CD4-positive, alpha-beta T cell treated with Interleukin-17A for 4 hours (primary cell): ENCODE results near the gene ADPGK.
"Not testable (repeated sequence)": the region's sequence is repeated elsewhere in the genome, so short reads cannot be mapped to it uniquely, and the experiment has no call there.

Experiments used
- DNase-seq: peaks from one replicate; pipeline ENCODE4 v3.0.0-alpha.2; 2020; ENCODE audit warnings: mixed read lengths

Gene ADPGK

DNA sequence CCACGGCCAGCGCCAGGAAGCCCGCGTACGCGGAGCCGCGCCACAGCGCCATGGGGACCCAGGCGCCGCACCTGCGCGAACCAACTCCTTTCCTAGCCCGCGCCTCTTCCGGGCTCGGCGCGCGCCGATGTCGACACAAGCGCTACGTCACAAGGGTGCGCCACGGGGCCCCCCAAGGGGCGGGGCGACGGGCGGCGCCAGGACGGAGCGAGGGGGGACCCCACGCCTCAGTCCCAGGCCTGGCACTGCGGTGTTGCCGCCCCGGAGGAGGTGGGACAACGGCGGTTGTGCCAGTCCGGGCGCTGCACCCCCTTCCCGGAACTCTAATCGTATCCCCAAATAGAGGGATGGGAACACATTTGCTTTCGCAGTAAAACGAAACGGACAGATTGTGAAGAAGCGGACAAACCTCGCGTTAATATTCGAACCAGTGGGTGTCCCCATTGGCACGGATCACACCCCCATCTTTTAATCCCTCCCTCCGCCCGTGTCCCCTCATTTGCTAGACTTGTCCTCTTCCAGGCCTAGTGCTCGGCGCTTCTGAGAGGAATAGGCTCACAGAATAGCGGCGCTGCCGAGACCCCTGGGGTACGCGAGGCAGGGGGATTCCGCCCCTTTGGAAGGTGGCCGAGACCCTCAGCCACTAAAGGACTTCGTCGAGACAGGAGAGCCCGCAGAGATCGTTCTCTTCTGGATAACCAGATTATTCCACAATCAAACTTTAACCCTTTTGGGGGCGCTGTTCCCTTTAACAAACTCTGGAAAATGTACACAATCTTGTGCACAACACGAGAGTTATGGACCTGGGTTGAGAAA is at the start of gene ADPGK:
Gene ADPGK (minus strand): TSS at position 119 of the 816 bp plus-strand sequence. CDS start 67 bp downstream, at position 52.
- peak; percentile 94 for DNase-seq

DNA sequence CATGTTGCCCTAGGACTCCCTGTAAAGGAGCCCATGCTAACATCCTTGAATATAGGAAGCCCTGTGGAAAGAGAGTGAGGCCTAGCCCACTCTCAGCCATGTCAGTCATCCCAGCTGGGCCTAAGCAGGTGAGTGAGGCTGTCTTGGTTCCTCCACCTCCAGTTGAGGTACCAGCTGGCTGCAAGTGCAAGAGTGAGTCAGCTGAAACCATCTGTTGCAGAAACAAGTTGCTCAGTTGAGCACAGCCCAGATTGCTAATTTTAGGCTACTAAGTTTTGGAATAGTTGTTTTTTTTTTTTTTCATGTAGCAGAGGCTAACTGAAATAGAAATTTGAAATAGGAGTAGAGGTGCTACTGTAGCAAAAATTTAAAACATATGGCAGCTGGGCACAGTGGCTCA is 43.7 kb upstream of the ADPGK start:
- no peak for DNase-seq

DNA sequence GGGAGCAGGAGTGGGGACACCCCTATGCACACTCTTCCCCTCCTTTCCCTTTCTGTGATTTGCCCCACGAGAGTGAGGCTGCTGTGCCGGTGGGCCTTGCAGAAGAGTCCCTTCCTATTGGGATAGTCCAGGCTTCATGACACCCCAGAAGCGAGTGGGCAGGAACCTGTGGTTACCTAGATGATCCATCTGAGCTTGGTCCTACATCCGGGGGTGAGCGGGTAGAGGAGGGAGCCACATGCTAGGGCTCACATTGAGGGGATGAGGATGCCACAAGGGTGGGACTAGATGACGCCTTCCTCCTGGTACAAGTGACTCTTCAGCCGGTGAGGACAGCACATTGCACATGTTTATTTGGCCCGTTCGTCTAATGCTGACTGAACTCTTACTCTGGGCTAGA is 43.1 kb upstream of the ADPGK start:
- DNase-seq: no peak

DNA sequence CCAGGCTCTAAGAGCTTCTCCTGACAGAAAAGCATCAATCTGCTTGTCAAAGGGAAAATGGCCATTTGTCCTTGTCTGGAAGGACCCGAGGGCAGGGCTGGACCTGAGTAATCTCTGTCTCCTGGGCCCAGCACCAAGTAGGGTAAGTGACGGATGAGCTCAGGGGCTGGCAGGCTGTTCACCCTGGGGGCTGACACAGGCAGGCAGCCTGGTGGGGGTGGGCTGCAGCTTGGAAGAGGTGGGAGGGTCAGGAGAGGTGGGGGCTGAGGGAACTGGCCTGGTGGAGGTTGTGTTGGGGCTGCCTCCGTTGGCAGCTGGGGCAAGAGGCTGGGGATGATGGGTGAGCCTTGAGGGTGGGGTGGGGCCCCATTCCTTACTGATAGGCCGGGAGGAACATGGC is 42.3 kb upstream of the ADPGK start:
- no peak for DNase-seq

DNA sequence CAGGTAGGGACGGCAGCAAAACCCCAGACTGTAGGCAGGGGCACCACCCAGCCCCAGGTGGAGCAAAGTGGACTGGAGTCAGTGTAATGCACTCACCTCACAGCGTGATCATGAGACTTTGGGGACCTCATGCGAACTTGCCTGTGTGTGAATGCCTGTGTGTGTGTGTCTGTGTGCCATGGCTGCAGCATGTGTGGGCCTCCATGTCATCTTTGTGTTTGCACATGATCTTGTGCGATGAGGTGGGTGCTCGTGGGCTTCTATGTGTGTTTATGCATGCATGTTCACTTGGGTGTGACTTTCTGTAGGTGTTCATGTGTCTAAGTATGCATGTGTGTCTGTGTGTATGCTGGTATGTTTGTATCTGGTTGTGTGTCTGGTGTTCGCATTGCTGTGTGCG is 41.2 kb upstream of the ADPGK start:
- no peak for DNase-seq

DNA sequence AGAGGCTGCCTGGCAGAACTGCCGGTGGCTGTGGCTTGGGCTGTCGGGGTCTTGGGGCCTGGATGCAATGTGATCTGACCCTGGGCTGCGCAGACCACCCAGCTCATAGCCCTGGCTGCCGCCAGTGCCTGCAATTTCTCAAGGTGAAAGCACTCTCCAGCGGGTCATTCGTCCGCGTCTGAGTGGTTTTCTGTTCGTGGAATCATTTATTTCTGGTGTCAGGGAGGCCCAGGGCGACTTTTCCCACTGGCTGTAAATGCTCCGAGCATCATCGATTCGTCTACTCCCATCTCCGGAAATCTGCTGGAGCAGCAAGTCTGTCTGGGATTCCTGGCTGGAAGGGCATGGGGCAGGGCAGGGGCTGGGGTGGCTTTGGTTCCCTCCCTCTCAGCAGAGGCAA is 40.6 kb upstream of the ADPGK start:
- DNase-seq: no peak

DNA sequence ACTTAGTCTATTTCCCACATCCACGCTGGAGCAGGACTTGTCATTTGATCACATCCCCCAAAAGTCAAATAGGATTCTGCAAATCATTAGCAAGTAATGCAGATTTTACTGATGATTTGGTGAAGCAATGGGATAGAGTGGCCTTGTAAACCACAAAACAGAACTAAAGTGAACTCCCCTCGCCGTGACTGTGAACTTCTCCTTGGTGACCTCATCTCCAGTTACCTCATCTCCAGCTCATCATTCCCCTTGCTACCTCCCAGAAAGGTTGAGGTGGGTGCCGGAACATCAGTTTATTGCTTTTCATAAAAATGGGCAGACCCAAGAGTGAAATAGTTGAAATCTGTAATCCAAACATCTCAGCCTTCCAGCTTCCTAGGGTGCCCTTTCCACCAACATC is 36.7 kb upstream of the ADPGK start:
- DNase-seq: no peak

DNA sequence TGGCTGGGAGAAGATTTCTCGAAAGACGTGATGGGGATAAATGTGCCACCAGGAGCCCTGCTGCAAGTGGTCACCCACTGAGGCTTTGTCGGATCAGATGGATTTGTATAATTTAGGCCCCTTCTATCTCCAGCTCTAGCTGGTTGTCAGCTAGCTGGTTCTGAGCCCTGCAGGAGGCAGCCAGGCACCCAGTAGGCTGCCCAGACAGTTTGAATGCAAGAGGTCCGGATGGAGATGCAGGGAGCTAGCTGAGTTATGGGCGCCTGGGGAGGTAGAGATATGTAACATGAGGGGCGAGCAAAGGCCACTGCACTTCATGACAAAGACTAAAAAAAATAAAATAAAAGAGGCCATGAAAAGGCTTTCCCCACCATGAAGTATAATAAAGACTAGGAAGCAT is 35.1 kb upstream of the ADPGK start:
- no peak for DNase-seq

DNA sequence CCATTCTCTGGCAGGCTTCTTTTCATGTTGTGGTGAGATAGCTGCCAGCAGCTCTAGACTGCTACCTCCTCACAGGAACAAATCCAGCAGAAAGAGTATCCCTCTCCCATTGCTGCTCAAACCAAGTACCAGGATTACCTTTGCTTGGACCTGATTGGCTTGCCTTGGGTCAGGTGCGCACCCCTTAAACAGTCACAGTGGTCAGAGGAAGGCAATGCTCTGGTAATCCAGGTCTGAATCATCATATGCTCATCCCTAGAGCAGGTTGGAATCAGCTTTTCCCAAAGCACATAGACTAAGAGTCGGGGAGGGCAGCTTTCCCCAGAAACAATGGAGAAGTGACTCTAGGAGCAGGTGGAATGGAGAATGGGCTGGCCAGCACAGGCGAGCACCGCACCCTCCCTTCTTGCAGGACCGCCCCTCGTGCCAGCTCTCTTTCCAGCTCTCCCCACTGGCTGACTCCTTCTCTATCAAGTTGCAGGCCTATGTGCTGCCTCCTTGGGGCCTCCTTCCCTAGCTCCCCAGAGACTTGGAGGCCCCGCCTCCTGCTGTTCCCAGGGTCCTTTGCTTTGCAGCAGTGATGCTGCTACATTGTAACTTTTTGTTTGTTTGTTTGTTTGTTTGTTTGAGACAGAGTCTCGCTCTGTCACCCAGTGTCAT is 29.9 kb upstream of the ADPGK start:
- no peak for DNase-seq

DNA sequence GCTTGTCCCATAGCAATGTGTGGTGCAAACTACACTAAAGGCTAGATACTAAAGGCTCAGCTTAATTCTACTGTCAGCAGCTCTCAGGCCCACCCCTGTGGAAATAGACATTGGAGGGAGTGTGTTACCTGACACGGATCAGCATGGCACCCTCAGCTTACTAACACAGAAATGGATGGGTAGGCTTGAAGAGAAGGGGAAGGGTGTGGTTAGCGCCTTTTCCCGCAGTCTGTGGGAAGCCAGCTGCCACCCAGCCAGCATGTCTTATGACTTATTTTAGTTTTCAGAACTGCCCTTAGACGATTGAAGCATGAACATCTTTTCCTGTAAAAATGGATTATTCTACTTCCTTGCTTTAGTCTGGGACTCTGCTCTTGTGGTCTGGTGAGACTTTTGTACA is 25.8 kb upstream of the ADPGK start:
- DNase-seq: no peak

DNA sequence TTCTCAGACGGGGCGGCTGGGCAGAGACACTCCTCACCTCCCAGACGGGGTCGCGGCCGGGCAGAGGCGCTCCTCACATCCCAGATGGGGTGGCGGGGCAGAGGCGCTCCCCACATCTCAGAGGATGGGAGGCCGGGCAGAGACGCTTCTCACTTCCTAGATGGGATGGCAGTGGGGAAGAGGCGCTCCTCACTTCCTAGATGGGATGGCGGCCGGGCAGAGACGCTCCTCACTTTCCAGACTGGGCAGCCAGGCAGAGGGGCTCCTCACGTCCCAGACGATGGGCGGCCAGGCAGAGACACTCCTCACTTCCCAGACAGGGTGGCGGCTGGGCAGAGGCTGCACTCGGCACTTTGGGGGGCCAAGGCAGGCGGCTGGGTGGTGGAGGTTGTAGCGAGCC is 23.8 kb upstream of the ADPGK start:
- DNase-seq: not testable (repeated sequence)

DNA sequence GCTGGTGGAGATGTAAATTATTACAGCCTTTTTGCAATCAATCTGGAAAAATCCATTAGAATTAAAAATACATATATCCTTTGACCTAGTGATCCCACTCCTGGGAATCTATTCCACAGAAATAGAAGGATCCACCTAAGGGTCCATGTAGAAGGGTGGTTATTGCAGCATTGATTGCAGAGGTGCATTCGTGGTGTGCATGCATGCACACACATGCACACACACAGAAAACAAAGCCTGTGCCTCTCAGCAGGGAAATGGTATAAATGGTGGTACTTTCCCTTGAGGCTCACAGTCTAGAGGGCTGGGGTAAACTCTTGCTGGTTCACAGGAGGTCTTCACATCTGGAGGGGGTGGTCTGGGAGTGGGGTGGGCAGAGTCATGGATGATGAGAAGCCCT is 19.4 kb upstream of the ADPGK start:
- DNase-seq: no peak

DNA sequence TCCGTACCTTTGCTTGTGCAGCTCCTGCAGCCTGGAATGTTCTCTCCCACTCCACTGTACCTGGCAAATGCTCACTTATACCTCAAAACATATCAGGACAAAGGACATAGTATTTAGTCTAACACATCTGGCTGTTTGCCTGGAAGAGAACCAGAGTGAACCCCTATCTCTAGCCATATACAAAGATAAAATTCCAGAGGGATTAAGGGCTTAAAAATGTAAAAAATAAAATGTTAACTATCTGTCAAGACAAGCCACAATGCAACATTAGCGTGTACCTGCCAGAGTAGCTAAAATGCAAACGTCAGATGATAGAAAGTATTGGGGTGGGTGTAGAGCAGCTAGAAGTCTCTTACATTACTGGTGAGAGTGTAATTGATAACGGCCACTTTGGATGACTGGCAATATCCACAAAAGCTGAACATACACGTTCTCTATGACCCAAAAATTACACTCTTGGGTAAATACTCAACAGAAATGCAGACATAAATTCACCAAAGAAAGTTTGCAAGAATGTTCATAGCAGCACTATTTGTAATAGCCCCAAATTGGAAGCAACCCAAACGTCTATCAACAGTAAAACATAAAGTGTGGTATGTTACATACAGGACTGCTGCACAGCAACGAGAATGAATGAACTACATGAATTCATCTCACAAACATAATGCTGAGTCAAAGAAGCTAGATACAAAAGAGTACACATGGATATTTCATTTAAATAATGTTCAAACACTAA is 18.2 kb upstream of the ADPGK start:
- no peak for DNase-seq

DNA sequence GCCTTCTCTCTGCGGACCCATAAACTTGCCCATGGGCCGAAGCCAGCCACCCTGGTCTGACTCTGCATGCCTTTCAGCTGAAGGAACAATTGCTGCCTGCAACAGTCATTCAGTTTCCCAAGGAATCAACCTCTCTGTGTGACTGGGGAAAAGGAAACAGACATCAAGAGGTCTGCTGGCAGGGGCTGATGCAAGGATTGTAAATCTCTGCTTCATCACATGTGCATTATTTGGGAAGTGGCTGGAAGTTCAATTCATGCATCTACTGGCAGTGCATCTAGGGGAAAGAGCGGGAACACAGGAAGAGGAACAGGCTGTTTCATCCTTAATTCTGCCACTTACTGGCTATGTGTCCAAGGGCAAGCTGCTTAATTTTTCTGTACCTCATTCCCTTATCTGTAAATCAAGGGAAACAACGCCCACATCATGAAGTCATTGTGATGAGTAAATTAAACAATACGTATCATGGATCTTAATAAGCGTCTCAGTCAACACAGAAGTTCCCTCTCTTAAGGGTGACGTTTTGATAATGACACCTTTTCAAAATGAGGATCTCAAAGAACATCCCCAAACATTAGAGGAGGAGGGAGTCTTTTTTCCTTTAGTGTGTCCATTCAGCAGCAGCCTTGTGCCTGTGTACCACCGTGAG is 17.4 kb upstream of the ADPGK start:
- DNase-seq: no peak

DNA sequence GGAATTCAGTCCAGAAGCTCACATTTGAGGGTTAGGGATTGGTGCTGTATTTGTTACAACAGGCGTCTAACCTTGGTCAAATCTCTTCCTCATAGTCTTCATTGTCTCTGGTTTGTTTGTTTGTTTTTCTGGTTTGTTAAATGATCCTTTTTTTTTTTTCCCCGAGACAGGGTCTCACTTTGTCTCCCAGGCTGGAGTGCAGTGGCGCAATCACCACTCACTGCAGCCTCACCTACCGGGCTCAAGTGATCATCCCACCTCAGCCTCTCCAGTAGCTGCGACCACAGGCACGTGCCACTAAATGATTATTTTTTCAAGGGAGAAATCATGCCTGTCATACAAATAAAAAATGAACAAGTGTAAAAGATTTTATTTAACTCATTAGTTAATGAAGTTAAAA is 14.3 kb upstream of the ADPGK start:
- no peak for DNase-seq

DNA sequence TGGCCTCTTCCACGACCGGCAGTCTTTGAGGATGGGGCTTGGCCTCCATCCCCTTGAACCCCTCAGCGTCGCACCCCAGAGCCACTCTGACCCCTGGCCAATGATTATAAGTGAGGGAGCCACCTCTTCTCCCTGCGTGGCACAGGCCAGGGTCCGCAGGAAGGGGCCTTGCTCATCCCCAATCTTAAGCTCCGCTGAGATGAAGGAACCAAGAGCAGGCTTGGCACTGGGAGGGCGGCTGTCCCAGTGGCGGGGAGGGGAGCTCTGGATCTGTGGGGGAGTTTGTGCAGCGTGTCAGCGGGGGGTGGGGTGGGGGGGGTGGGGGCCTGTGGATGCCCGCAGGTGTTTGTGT is 13.8 kb upstream of the ADPGK start:
- DNase-seq: no peak

DNA sequence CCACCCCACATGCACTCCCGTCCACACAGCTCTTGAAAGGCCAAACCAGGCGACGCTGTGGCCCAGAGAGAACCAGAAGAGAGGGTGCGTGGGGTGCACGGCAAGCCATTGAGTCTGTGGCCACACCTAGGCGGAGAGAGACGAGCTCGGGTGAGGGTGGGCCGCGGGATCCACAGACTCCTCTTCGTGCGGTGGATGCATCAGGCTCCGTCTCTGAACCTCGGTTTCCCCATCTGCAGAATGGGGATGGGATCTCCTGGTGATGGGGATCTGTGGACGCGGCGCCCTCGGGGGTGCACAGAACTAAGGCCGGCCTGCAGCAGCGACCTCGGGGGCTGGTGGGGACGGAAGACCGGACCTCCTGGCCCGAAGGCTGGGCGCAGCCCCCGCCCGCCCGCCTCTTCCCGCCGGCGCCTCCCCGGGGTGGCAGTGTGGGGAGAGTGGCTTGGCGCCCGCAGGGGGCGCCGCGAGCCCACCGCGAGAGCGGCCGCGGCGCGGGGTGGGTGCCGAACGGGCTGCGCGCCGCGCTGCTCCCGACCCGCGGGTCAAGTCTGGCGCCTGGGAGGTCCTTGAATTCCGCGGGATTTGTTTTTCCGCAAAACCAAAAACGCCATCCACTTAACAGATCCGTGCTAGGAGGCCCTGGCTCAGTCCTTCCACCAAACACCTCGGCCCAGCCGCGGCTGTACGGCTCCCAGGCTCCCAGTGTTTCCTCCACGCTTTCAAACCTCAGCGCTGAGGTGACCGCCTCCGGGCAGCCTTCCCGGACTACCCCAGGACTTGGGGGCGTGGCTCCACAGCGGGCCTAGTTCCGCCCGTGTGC is 13.2 kb upstream of the ADPGK start:
- DNase-seq: peak; percentile 54

DNA sequence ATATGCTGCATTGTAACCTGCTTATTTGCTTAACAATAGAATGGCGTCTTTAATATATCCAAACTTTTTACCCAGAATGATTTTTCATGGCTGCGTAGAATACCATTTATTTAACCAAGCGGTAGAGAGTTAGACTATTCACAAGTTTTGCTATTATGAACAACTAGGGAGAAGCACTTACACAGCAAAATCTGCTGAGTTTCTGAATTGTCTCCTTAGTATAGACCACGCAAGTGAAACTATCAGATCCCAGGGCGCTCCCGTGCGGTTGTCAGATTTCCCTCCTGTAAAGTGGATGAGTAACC is 12.6 kb upstream of the ADPGK start:
- no peak for DNase-seq

DNA sequence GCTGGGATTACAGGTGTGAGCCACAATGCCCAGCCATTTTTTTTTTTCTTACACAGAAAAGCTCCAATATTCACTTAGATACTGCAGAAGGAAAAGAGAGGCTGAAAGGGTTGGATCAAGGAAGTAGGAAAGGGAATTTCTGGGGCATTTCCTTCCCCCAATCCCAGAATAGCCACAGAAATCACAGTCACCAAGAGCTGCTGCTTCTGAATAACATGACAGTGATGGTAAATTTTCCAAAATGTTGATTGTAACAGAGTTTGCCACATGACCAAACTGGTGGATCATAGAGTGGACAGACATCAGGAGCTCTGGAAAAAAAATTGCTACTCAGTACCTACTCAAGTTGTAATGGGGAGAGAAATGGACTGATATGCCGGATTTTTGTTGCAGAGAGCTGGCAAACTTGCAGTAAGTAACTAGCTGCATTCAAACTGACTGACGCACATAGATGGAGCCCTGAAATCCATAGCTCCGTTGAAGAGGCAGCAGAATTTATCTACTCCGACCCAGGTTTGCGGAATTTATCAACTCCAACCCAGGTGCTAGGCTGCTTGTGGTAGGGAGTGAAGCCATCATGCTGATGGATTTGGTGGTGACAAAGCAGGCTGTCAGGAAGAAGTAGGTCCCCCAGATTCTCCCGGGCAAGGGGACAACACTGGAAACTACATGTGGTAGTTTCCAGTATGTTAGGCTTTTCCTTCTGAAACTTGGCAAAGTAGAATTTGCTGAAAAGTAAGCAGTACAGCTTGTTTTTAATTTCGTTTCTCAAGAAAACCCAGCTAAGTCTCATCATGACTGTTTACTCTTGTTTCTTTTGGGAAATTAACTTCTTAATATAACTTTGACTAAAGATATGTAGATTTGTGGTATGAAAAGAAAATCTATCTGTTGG is 10.5 kb upstream of the ADPGK start:
- DNase-seq: no peak

DNA sequence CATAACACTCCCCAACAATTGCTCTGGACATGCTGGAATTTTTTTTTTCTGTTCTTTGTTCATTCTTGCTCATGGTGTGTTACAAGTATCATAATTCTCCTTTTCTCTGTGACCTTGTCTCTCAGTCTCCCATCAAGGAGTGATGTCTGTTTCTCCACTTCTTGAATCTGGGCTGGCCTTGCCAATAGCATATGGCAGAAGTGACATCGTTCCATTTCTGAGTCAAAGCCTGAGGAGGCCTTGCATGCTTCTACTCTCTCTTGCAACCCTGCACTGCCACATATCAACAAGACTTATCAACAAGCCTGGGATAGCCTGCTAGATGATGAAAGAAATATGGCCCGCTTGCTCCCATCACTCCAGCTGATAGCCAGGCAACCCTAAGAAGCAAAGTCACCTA is 8.9 kb upstream of the ADPGK start:
- no peak for DNase-seq

DNA sequence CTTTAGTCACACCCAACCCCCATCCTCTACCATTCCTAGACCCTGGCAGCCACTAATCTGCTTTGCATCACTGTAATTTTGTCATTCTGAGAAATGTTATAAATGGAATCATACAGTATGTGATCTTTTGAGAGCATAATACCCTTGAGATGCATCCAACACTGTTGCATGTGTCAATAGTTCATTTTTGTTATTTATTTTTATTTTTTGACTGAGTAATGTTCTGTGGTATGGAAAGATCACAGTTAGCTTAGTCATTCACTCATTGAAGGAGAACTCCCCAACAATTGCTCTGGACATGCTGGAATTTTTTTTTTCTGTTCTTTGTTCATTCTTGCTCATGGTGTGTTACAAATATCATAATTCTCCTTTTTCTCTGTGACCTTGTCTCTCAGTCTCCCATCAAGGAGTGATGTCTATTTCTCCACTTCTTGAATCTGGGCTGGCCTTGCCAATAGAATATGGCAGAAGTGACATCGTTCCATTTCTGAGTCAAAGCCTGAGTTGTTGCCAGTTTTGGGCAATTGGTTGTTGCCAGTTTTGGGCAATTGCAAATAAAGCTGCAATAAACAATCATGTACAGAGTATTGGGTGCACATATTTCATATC is 6.8 kb upstream of the ADPGK start:
- DNase-seq: no peak
